ENCODE results near the gene CEP152. TPM values are rescaled to one million over a fixed set of nuclear protein-coding genes. Genes with fewer than 3 reads are reported as not detected.
A peak's percentile ranks its signal among the peaks of the same experiment; 100 is the strongest.
"Not testable (repeated sequence)": the region's sequence is repeated elsewhere in the genome, so short reads cannot be mapped to it uniquely, and the experiment has no call there.

CEP152 gene
- total and polyA plus RNA-seq, 2 donors (not counting 1 experiment from before 2014, with no cell fraction given), result 1.5 to 18.0 TPM

DNA sequence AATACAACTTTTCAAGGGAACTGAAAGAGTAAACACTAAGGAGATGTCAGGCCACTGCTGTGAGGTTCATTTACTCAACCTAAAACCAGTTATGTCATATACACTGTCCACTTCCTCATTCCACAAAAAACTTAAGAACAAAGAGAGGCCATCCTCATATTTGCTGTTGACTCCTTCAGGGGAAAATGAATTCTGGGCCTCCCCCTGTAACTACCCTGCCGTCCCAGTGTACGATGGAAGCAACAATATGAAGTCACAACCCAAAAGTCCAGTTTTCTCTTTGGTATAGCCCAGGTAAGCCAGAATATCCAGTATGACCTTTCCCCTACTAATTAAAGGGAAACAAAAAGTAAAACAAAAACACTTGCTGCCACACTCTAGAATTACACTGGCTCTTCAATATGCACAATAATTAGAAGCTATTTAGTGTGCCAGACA is 16.2 kb downstream of the CEP152 start:
- Histone ChIP-seq H3K79me2 (ENCODE audit: control insufficient read depth, insufficient read depth, low read length) (no peaks in the 10 kb centered on the region), H2AFZ (ENCODE audit: insufficient read depth, low read depth, low read length, poor library complexity, severe bottlenecking) (peak overlapping the region; percentile 52), H3K4me3 (ENCODE audit: control extremely low read depth in 1 of 5, extremely low read depth in 1 of 5, insufficient read depth in 1 of 5, low read depth in 2 of 5, low read length in 4 of 5) (peak overlapping the region in 3 of 5 experiments; percentile 2 to 14 (median 13)), H4K20me1 (ENCODE audit: control insufficient read depth, insufficient read depth, low read length, poor library complexity, severe bottlenecking) (no peaks in the 10 kb centered on the region), H3K9me3 (ENCODE audit: control extremely low read depth in 1 of 3, control insufficient read depth in 2 of 3, insufficient read depth in 1 of 3, low read length in 2 of 3) (no peaks in the 10 kb centered on the region), H3K36me3 (replicated peaks in 1 of 2; ENCODE audit: control extremely low read depth in 1 of 2, control insufficient read depth in 1 of 2, extremely low read depth in 1 of 2, insufficient read depth in 2 of 2, low read length in 1 of 2) (peaks cover 5 to 6% of the 10 kb centered on the region in 2 experiments), H3K27me3 (replicated peaks in 1 of 4; ENCODE audit: control extremely low read depth in 1 of 4, control insufficient read depth in 3 of 4, insufficient read depth in 4 of 4, low read length in 3 of 4) (no peaks in the 10 kb centered on the region), H3K27ac (ENCODE audit: low read length in 2 of 2) (peak overlapping the region; percentile 68 to 72), H3K4me2 (replicated peaks; ENCODE audit: low read depth, low read length, poor library complexity, severe bottlenecking) (peak overlapping the region; percentile 53), H3K4me1 (ENCODE audit: control insufficient read depth in 2 of 2, insufficient read depth in 2 of 2, low read length in 2 of 2) (peaks cover 5 to 8% of the 10 kb centered on the region in 2 donors), H3K9ac (ENCODE audit: low read length) (peak overlapping the region; percentile 25)
- peak; percentile 74 for DNase-seq
- ATAC-seq (ENCODE audit: low read depth), result peak; percentile 87
- Mint-ChIP-seq H3K4me1 (peaks cover 22% of the 10 kb centered on the region), H3K4me3 (peak overlapping the region; percentile 84), H3K27ac (peak overlapping the region; percentile 98), H3K27me3 (no peaks in the 10 kb centered on the region), H3K9me3 (ENCODE audit: insufficient read depth) (no peaks in the 10 kb centered on the region)
- POLR2A ChIA-PET, result no interaction called here
- no peak for TF ChIP-seq EZH2 (IDR thresholded peaks at IDR 0.05; ENCODE audit: borderline replicate concordance, insufficient read depth, low read depth, low read length, poor library complexity, severe bottlenecking)
- TF ChIP-seq, protein P1, sequence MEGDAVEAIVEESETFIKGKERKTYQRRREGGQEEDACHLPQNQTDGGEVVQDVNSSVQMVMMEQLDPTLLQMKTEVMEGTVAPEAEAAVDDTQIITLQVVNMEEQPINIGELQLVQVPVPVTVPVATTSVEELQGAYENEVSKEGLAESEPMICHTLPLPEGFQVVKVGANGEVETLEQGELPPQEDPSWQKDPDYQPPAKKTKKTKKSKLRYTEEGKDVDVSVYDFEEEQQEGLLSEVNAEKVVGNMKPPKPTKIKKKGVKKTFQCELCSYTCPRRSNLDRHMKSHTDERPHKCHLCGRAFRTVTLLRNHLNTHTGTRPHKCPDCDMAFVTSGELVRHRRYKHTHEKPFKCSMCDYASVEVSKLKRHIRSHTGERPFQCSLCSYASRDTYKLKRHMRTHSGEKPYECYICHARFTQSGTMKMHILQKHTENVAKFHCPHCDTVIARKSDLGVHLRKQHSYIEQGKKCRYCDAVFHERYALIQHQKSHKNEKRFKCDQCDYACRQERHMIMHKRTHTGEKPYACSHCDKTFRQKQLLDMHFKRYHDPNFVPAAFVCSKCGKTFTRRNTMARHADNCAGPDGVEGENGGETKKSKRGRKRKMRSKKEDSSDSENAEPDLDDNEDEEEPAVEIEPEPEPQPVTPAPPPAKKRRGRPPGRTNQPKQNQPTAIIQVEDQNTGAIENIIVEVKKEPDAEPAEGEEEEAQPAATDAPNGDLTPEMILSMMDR (IDR thresholded peaks at IDR 0.05), result no peak
- intact Hi-C loops (cut with micrococcal nuclease), result loop anchor here (2.0 kb wide), 1 partner anchor 16 kb away; the partner anchor contains the start of gene CEP152
- CTCF ChIA-PET, result interaction anchor here (1.6 kb wide), 1 partner anchor 83 kb away, joined by 3 read pairs; the partner anchor contains the start of gene EID1
- no CpG with 5 or more reads among the region's 2 CpGs for WGBS (ENCODE audit: insufficient coverage)

- POLR2A ChIA-PET, result interaction anchor here (0.7 kb wide), 1 partner anchor 14 kb away, joined by 3 read pairs; no protein-coding TSS in a partner anchor
- Histone ChIP-seq H2AFZ (ENCODE audit: insufficient read depth, low read depth, low read length, poor library complexity, severe bottlenecking) (no peak overlapping the region), H3K27ac (ENCODE audit: low read length in 2 of 2) (no peak overlapping the region), H3K4me3 (ENCODE audit: control extremely low read depth in 1 of 5, extremely low read depth in 1 of 5, insufficient read depth in 1 of 5, low read depth in 2 of 5, low read length in 4 of 5) (no peak overlapping the region), H3K9me3 (ENCODE audit: control extremely low read depth in 1 of 3, control insufficient read depth in 2 of 3, insufficient read depth in 1 of 3, low read length in 2 of 3) (no peaks in the 10 kb centered on the region), H3K4me2 (replicated peaks; ENCODE audit: low read depth, low read length, poor library complexity, severe bottlenecking) (no peak overlapping the region), H3K79me2 (ENCODE audit: control insufficient read depth, insufficient read depth, low read length) (no peaks in the 10 kb centered on the region), H3K4me1 (ENCODE audit: control insufficient read depth in 2 of 2, insufficient read depth in 2 of 2, low read length in 2 of 2) (peaks cover 5 to 8% of the 10 kb centered on the region in 2 donors), H3K36me3 (replicated peaks in 1 of 2; ENCODE audit: control extremely low read depth in 1 of 2, control insufficient read depth in 1 of 2, extremely low read depth in 1 of 2, insufficient read depth in 2 of 2, low read length in 1 of 2) (peaks cover 7 to 14% of the 10 kb centered on the region in 2 experiments), H4K20me1 (ENCODE audit: control insufficient read depth, insufficient read depth, low read length, poor library complexity, severe bottlenecking) (no peaks in the 10 kb centered on the region), H3K27me3 (replicated peaks in 1 of 4; ENCODE audit: control extremely low read depth in 1 of 4, control insufficient read depth in 3 of 4, insufficient read depth in 4 of 4, low read length in 3 of 4) (no peaks in the 10 kb centered on the region), H3K9ac (ENCODE audit: low read length) (no peak overlapping the region)
- ATAC-seq (ENCODE audit: low read depth), result no peak
- H3K9me3 Mint-ChIP-seq (ENCODE audit: insufficient read depth), result no peaks in the 10 kb centered on the region
- TF ChIP-seq, protein P1 (IDR thresholded peaks at IDR 0.05), result no peak
- TF ChIP-seq EZH2 (IDR thresholded peaks at IDR 0.05; ENCODE audit: borderline replicate concordance, insufficient read depth, low read depth, low read length, poor library complexity, severe bottlenecking), result no peak
- 100% methylated on average over 1 of the region's 3 CpGs for WGBS (ENCODE audit: insufficient coverage)
- H3K27me3 Mint-ChIP-seq, result no peaks in the 10 kb centered on the region
- CTCF ChIA-PET, result no interaction called here
- peaks cover 20% of the 10 kb centered on the region for H3K4me1 Mint-ChIP-seq
- no peak overlapping the region for H3K27ac Mint-ChIP-seq
- intact Hi-C loops (cut with micrococcal nuclease), result no loop called here
- H3K4me3 Mint-ChIP-seq, result no peak overlapping the region
- DNase-seq, result no peak
Observed at GRCh38 chr15:48792408-48792807, 18.5 kb downstream of the CEP152 start.

DNA sequence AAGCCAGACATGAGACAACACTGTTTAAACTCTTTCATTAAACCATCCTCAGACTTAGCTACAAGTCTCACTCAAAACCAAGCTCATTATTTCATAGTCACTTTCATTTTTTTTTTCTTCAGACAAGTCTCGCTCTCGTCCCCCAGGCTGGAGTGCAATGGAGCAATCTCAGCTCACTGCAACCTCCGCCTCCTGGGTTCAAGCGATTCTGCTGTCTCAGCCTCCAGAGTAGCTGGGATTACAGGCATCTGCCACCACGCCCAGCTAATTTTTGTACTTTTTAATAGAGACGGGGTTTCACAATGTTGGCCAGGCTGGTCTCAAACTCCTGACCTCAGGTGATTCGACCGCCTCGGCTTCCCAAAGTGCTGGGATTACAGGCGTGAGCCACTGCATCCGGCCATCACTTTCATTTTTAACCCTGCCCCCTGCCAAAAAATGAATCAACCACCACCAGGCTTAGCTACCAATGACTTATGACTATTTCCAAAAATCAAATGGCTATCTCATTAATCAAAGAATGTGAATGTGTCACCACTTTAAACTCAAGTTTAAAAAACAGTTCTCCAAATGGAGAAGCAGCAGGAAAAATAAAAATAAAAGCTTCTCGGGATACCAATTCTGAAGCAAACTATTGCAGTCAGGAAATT is 20.3 kb downstream of the CEP152 start:
- ATAC-seq (ENCODE audit: low read depth); H2AFZ ChIP-seq (ENCODE audit: insufficient read depth, low read depth, low read length, poor library complexity, severe bottlenecking); H3K27me3 Mint-ChIP-seq; H4K20me1 ChIP-seq (ENCODE audit: control insufficient read depth, insufficient read depth, low read length, poor library complexity, severe bottlenecking); H3K9ac ChIP-seq (ENCODE audit: low read length); intact Hi-C loops (cut with micrococcal nuclease); H3K9me3 Mint-ChIP-seq (ENCODE audit: insufficient read depth); H3K27me3 ChIP-seq (replicated peaks in 1 of 4; ENCODE audit: control extremely low read depth in 1 of 4, control insufficient read depth in 3 of 4, insufficient read depth in 4 of 4, low read length in 3 of 4); H3K4me2 ChIP-seq (replicated peaks; ENCODE audit: low read depth, low read length, poor library complexity, severe bottlenecking); H3K4me1 ChIP-seq (ENCODE audit: control insufficient read depth in 2 of 2, insufficient read depth in 2 of 2, low read length in 2 of 2); DNase-seq; H3K79me2 ChIP-seq (ENCODE audit: control insufficient read depth, insufficient read depth, low read length); H3K4me3 Mint-ChIP-seq; H3K27ac Mint-ChIP-seq; H3K27ac ChIP-seq (ENCODE audit: low read length in 2 of 2); POLR2A ChIA-PET; H3K9me3 ChIP-seq (ENCODE audit: control extremely low read depth in 1 of 3, control insufficient read depth in 2 of 3, insufficient read depth in 1 of 3, low read length in 2 of 3); H3K4me1 Mint-ChIP-seq; H3K4me3 ChIP-seq (ENCODE audit: control extremely low read depth in 1 of 5, extremely low read depth in 1 of 5, insufficient read depth in 1 of 5, low read depth in 2 of 5, low read length in 4 of 5): not testable (repeated sequence)
- WGBS (ENCODE audit: insufficient coverage), result 98% methylated on average over 11 of the region's 12 CpGs
- CTCF ChIA-PET, result interaction anchor here (0.6 to 2.4 kb wide), 3 partner anchors 11 to 436 kb away, joined by 3 to 10 read pairs (median 4); no protein-coding TSS in a partner anchor
- H3K36me3 ChIP-seq (replicated peaks in 1 of 2; ENCODE audit: control extremely low read depth in 1 of 2, control insufficient read depth in 1 of 2, extremely low read depth in 1 of 2, insufficient read depth in 2 of 2, low read length in 1 of 2), result peaks cover 5 to 20% of the 10 kb centered on the region in 2 experiments

Measured in B cell (primary cell).